ENCODE measurements around the gene ARHGAP5.

DNA sequence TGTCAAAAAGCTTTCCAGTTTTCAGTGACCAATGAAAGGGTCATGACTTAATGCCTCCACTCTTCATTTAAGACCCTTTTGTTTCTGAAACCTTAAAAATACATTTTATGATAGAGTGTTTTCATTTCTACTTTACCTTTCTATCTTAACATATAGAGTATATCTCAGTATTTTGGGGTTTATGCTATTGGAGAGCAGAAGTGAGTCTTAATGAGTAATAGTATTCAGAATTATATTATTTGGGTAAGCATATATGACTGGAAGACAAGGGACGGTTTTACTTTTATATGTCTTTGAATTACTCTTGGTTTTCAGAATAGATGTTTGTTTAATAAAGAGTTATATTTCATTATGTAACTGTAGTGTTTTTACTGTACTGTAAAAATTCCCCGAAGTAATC is 10.8 kb downstream of the ARHGAP5 start:
- TF ChIP-seq, protein P1, sequence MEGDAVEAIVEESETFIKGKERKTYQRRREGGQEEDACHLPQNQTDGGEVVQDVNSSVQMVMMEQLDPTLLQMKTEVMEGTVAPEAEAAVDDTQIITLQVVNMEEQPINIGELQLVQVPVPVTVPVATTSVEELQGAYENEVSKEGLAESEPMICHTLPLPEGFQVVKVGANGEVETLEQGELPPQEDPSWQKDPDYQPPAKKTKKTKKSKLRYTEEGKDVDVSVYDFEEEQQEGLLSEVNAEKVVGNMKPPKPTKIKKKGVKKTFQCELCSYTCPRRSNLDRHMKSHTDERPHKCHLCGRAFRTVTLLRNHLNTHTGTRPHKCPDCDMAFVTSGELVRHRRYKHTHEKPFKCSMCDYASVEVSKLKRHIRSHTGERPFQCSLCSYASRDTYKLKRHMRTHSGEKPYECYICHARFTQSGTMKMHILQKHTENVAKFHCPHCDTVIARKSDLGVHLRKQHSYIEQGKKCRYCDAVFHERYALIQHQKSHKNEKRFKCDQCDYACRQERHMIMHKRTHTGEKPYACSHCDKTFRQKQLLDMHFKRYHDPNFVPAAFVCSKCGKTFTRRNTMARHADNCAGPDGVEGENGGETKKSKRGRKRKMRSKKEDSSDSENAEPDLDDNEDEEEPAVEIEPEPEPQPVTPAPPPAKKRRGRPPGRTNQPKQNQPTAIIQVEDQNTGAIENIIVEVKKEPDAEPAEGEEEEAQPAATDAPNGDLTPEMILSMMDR (conservative IDR thresholded peaks at IDR 0.05; ENCODE audit: low read depth in 2 of 2), result no peak
- TF ChIP-seq JUNB (IDR thresholded peaks at IDR 0.05; ENCODE audit: unreplicated experiment), result no peak
- no peak for TF ChIP-seq EZH2 (IDR thresholded peaks at IDR 0.05; ENCODE audit: low read depth, unreplicated experiment)
- TF ChIP-seq, protein P2, sequence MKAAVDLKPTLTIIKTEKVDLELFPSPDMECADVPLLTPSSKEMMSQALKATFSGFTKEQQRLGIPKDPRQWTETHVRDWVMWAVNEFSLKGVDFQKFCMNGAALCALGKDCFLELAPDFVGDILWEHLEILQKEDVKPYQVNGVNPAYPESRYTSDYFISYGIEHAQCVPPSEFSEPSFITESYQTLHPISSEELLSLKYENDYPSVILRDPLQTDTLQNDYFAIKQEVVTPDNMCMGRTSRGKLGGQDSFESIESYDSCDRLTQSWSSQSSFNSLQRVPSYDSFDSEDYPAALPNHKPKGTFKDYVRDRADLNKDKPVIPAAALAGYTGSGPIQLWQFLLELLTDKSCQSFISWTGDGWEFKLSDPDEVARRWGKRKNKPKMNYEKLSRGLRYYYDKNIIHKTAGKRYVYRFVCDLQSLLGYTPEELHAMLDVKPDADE (IDR thresholded peaks at IDR 0.05), result no peak
